RWPE1 (cell line): Measurements from ENCODE around the gene LYSET.
"Not testable (repeated sequence)": the region's sequence is repeated elsewhere in the genome, so short reads cannot be mapped to it uniquely, and the experiment has no call there.

Experiments used
- CTCF ChIA-PET: fragments of 350-600 bp; sonication (Branson Sonifier 250); formaldehyde crosslinking; extraction: SDS; loops from one replicate; lab custom pipeline; 2021; lab: Yijun Ruan, JAX
- POLR2A ChIA-PET: fragments of 400-600 bp; formaldehyde crosslinking; extraction: SDS; loops from one replicate; lab custom pipeline; 2020; ENCODE audit warnings: antibody characterized with exemption; ENCODE audit not compliant: low non-redundant PET; lab: Yijun Ruan, JAX
- DNase-seq: peaks from one replicate; pipeline ENCODE4 v3.0.0; 2012; ENCODE audit warnings: low spot score
- H3K27ac ChIP-seq: fragments of 450-650 bp; 2 replicates; pipeline ENCODE4 v1.5.1; 2017
- TF ChIP-seq, protein P1 (sequence below): fragments of 450-650 bp; conservative IDR thresholded peaks from 2 replicates; pipeline ENCODE4 v1.5.1; 2017; ENCODE audit warnings: low read depth, mild to moderate bottlenecking

LYSET gene

DNA sequence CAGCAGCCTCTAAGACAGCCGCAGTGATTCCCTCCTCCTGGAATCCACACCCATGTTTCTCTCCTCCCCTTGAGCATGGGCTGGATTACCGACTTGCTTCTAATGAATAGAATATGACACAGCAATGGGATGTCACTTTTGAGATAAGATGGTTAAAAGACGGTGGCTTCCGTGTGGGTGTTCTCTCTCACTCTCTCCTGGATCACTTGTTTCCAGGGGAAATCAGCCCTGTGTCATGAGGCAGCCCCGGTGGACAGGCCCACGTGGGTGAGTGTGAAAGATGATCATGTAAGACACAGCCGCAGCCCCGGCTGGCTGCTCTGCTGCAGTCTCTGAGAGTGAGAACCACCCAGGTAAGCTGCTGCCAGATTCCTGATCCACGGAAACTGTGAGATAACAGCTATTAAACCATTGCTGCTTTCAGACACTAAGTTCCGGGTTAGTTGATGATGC, 11.1 kb upstream of the LYSET start:
- H3K27ac ChIP-seq = no peak overlapping the region
- CTCF ChIA-PET = interaction anchor here (0.6 kb wide), 2 partner anchors 9 to 227 kb away, joined by 3 to 5 read pairs; no protein-coding TSS in a partner anchor
- POLR2A ChIA-PET = no interaction called here
- DNase-seq = no peak
- TF ChIP-seq, protein P1, sequence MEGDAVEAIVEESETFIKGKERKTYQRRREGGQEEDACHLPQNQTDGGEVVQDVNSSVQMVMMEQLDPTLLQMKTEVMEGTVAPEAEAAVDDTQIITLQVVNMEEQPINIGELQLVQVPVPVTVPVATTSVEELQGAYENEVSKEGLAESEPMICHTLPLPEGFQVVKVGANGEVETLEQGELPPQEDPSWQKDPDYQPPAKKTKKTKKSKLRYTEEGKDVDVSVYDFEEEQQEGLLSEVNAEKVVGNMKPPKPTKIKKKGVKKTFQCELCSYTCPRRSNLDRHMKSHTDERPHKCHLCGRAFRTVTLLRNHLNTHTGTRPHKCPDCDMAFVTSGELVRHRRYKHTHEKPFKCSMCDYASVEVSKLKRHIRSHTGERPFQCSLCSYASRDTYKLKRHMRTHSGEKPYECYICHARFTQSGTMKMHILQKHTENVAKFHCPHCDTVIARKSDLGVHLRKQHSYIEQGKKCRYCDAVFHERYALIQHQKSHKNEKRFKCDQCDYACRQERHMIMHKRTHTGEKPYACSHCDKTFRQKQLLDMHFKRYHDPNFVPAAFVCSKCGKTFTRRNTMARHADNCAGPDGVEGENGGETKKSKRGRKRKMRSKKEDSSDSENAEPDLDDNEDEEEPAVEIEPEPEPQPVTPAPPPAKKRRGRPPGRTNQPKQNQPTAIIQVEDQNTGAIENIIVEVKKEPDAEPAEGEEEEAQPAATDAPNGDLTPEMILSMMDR = no peak

DNA sequence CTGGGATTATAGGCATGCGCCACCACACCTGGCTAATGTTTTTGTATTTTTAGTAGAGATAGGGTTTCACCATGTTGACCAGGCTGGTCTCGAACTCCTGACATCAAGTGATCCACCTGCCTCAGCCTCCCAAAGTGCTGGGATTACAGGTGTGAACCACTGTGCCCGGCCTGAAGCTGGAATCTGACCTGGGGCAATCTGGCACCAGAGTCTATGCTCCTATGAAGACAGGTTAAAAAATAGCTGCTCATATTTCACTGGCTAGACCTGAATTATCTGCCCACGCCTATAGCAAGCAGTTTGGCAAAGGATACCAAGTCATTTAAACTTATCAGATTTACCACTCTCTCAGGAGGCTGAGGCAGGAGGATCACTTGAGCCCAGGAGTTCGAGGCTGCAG, 10.4 kb upstream of the LYSET start:
- DNase-seq, POLR2A ChIA-PET, H3K27ac ChIP-seq: not testable (repeated sequence)
- CTCF ChIA-PET = interaction anchor here (0.6 kb wide), 1 partner anchor 228 kb away, joined by 5 read pairs; no protein-coding TSS in a partner anchor

DNA sequence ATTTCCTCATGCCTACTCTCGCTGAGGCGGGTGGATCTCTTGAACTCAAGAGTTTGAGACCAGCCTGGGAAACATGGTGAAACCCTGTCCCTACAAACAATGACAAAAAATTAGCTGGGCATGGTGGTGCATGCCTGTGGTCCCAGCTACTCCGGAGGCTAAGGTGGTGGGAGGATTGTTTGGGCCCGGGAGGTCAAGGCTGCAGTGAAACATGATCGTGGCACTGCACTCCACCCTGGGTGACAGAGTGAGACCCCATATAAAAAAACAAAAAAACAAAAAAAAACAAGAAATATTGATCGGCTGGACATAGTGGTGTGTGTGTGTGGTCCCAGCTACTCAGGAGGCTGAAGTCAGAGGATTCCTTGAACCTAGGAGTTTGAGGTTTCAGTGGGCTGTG, 9.6 kb upstream of the LYSET start:
- POLR2A ChIA-PET = no interaction called here
- H3K27ac ChIP-seq = no peak overlapping the region
- CTCF ChIA-PET = interaction anchor here (0.9 kb wide), 1 partner anchor 223 kb away, joined by 5 read pairs; no protein-coding TSS in a partner anchor
- DNase-seq = no peak
- TF ChIP-seq, protein P1 = no peak

- TF ChIP-seq, protein P1 = no peak
- no peak for DNase-seq
- H3K27ac ChIP-seq = peak overlapping the region; percentile 97
- POLR2A ChIA-PET = interaction anchor here (0.6 to 1.4 kb wide), 2 partner anchors 9 to 23 kb away, joined by 4 to 9 read pairs; partner anchors contain the start of genes GON7 and UBR7
- CTCF ChIA-PET = interaction anchor here (0.8 to 1.0 kb wide), 3 partner anchors 10 to 231 kb away, joined by 3 to 5 read pairs (median 4); no protein-coding TSS in a partner anchor
Measured at GRCh38 chr14:93183596-93184317, 1.4 kb upstream of the LYSET start.

DNA sequence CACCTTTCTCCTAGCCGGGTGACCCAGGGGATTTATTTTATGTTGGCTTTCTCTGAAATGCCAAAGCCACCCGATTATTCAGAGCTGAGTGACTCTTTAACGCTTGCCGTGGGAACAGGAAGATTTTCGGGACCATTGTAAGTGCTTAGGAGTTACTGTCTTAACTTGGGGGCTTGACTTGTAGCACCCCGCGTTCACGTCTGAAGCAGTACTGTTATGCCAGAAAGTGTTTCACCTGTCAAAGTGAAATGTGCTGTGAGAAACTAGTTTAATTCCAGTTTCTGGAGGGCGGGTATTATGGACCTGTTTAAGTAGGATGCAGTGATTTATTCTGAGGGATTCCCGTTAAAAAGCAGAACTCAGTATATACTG, 218 bp downstream of the LYSET start:
- TF ChIP-seq, protein P1 = no peak
- POLR2A ChIA-PET = interaction anchor here (0.6 to 1.8 kb wide), 2 partner anchors 22 to 450 kb away, joined by 3 to 6 read pairs; partner anchors contain the start of genes GON7 and UBR7
- H3K27ac ChIP-seq = peak overlapping the region; percentile 97
- no peak for DNase-seq
- CTCF ChIA-PET = no interaction called here

DNA sequence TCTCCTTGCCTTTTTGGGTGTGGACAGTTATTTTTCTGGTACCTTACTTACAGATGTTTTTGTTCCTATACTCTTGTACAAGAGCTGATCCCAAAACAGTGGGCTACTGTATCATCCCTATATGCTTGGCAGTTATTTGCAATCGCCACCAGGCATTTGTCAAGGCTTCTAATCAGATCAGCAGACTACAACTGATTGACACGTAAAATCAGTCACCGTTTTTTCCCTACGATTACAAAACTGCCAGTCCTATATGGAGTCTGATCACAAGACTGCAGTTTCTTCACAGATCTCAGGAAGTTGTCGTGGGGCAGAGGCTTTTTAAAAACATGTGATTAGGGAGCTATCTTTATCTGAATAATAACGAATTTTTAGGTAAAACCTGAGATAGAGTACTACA, 1.3 kb downstream of the LYSET start:
- TF ChIP-seq, protein P1 = no peak
- ChIA-PET CTCF (interaction anchor here (0.6 kb wide), 1 partner anchor 71 kb away, joined by 3 read pairs; no protein-coding TSS in a partner anchor), POLR2A (interaction anchor here (0.6 kb wide), 1 partner anchor 138 kb away, joined by 6 read pairs; no protein-coding TSS in a partner anchor)
- DNase-seq = no peak
- no peak overlapping the region for H3K27ac ChIP-seq
